GM21526 (cell line): ENCODE measurements around the gene GRK5.

ENCODE experiments used
- ATAC-seq: cut with Tn5 transposase; IDR thresholded peaks from one replicate; pipeline ENCODE4 v1.9.1; 2021; ENCODE audit warnings: moderate library complexity; ENCODE audit not compliant: unreplicated experiment, low FRiP score

The GRK5 gene

DNA sequence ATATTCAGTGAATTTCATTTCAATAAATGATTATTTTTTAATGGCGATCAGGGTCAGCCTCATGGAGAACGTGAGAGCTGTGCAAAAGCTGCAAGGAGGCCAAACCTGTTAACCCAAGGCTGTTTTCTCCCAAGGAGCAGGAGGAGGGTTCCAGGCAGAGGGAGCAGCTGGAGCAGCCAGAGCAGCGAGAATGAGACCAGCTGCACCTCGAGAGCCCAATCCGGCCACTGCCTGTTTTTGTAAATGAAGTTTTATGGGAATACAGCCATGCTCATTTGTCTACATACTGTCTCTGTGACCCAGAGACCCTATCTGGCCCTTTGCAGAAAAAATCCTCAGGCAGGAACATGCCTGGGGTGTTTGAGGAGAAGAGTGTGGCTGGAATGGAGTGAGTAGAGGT lies 104.9 kb downstream of the GRK5 start:
- no peak for ATAC-seq

DNA sequence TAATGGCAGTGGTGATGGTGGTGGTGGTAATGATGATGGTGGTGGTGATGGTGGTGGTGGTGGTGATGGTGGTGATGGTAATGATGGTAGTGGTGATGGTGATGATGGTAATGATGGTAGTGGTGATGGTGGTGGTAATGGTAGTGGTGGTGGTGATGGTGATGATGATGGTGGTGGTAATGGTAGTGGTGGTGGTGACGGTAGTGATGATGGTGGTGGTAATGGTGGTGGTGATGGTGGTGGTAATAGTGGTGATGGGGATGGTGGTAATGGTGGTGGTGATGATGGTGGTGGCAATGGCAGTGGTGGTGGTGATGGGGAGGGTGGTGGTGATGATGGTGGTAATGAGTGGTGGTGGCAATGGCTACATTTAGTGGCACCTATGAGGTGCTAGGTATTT lies 105.7 kb downstream of the GRK5 start:
- ATAC-seq: no peak

DNA sequence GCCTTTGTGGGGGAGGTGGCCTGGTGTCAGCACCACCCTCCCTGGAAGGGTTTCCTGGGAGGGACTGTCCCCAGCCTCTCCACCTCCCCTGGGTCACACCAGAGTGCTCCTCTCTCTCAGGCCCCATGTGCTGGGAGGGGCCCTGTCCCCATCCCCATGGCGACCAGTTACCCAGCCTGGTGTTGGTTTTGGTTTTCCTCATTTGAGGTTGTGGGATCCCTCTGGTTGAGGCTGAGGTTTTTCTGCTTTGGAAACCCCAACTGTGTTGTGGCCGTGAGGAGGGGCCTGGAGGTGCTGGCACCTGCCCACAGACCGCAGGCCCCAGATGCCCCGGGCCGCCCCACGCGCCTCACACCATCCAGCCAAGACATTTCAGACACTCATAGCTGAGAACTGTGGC lies 106.3 kb downstream of the GRK5 start:
- ATAC-seq: peak; percentile 48

DNA sequence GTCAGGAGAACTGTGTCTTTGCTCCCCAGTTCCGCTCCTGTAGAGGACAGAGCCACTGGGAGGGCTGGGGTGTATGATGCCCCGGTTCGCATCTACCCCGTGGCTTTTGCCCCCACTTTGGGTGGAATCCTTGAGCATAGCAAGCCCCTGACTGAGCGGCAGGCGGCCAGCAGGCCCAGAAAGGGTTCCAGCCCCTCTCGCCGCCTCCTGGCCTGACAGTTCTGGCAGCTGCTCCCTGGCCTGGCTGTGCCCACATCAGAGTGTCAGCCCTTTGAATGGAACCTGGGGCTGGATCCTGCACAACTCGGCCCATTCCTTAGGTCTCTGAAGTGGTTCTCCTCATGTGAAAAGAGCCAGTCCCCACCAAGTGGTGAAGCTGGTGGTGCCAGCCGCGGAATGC lies 106.7 kb downstream of the GRK5 start:
- no peak for ATAC-seq

DNA sequence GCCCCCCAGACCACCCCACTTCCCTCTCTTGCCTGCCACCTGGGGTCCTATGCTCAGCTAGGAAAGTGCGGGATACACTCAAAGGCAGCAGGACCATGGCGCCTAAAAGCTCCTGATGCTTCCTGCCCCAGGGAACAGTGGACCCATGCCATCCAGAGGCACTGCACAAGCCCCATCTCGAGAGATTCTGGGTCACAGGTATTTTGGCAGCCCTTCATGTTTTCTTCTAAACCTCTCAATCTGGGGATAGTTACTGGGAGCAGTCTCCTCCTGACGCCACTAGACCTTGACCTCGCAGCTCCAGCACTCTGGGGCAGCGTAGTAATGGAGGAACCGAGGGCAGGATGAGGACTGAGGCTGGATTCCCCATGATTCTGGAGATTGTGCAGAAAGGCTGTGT lies 107.1 kb downstream of the GRK5 start:
- ATAC-seq: no peak

- ATAC-seq: peak; percentile 65
Measured at GRCh38 chr10:119315128-119316001, 108.0 kb downstream of the GRK5 start.

DNA sequence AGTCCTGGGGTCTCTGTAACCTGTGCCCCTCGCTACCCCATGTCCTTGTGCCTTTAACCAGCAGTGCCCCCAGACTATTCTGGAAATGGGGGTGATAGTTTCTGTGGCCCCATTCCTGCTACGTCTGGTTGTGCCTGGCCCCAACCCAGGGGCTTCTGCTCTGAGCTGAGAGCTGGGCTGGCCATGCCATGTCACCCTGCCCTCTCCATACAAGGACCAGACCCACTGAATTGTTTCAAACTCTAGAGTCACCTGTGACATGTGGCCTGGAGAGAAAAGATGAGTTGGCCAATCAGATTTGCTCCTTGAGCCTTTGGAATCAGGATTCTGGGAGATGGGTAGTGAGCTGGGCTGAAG lies 108.6 kb downstream of the GRK5 start:
- no peak for ATAC-seq

DNA sequence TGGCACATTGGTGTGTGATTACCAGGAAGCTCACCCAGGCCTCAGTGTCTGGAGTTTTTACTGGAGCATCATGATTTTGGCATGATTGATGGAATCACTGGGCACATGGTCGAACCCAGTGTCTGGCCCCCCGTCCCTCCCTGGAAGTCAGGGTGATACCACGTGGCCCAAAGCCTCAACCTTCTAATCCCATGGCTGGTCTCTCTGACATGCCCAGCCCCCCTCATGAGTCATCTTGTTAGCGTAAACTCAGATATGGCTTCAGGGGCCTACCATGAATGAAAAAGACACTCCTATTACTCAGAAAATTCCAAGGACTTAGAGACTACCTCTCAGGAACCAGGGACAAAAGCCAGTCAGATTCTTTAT lies 109.3 kb downstream of the GRK5 start:
- ATAC-seq: no peak

GRCh38 chr10:119318411-119319160 lies 111.2 kb downstream of the GRK5 start:
- no peak for ATAC-seq

DNA sequence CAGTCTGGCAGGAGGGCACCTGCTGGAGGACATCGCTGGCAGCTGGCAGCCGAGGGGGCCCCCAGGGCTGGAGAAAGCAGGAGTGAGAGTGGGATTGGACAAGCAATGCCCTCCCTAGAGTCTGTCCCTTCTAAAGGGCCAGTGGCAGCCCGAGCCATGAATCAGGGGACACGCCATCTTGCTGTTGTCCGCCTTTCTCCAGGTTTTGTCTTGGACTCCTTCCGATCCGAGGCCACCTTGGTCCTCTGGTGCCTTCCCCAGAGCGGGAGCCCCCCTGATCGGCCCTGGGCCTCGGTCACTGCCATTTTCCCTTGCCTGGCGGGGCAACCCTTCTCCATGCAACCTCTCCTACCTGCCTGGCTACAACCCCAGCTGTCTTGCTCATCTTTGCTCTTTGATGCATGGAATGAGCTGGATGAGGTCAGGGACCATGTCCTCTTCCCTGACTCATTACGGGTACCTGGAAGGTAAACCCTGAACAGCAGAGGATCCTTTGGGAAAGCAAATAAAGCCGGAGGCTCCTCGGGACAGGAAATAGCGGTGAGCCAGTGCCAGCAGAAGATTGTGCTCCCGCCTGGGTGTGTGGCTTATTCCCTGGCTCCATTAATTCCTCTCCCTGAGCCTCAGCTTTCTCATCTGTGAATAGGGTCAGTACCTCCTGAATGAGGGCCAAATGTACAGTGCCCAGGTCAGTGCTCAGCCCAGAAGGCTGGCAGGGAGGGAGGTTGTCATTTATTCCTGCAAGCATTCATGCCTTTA lies 112.0 kb downstream of the GRK5 start:
- no peak for ATAC-seq

DNA sequence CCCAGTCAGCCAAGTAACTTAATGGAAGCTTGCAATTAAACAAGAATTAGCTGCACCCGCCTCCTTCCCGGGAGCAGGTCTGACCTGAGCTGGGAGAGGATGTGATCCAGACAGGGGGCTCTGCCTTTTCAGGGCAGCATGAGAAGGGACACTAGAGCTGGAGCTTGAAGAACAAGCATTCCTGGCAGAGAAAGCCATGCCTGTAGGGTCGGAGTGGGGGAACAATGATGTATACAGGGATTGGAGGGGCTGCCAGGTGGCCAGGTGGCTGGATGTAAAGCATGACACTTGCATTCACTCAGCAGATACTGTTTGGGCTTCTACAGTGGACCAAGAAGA lies 112.5 kb downstream of the GRK5 start:
- no peak for ATAC-seq

DNA sequence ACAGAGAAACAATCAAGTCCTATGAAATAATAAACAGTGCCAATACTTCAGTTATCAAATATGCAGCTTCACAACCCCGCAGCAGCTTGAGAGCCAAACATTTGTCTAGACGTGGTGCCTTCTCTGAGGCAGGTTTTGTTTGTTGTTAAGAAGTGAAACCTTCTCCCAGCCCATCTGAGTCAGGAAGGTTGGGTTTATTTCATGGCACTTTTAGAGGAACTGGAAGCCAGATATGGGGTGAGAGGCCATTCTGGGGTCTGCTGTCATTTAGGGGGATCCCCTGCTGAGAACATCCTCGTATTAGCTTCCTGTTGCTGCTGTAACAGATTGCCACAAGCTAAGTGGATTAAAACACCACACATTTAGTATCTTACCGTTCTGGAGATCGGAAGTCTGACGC lies 113.6 kb downstream of the GRK5 start:
- ATAC-seq: no peak

GRCh38 chr10:119323085-119324016 lies 116.0 kb downstream of the GRK5 start:
- ATAC-seq: no peak

DNA sequence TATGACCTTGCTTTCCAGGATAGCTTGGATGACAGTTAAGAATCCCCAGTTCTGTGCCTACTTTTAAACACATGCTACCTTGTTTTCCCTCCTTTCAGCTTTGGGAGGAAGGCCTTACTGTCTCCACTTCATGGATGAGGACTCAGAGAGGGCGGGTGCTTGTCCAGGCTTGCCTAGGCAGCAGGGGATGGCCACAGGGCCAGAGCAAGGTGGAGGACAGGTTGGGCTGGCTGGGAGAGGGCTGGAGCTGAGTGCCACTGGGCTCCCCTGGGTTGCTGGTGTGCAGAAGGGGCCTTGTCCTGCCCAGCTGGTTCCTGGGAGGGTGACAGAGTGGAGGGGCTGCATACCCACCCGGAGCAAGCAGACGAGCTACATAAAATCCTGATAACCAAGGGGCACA lies 117.8 kb downstream of the GRK5 start:
- no peak for ATAC-seq

DNA sequence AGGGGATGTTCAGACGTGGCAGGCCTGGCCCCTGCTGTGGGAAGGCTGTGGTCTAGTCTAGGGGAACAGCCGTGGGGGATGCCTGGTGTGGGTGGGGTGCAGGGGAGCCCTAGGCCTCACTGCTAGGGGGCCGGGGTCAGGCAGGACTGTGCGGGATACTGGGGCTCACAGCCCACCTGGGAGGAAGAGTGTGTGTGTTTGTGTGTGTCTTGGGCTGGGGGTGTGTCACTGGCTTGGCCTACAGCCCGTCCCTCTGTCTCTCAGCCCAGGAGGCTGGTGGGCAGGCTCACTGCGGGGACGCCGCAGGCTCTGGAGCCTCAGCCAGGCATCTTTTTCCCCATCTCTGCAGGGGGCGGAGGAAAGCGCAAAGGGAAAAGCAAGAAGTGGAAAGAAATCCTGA lies 118.8 kb downstream of the GRK5 start:
- no peak for ATAC-seq

GRCh38 chr10:119327096-119327745 lies 119.8 kb downstream of the GRK5 start:
- no peak for ATAC-seq

- no peak for ATAC-seq
Measured at GRCh38 chr10:119328223-119328622, 120.9 kb downstream of the GRK5 start.

- no peak for ATAC-seq
Measured at GRCh38 chr10:119330342-119330741, 123.0 kb downstream of the GRK5 start.

DNA sequence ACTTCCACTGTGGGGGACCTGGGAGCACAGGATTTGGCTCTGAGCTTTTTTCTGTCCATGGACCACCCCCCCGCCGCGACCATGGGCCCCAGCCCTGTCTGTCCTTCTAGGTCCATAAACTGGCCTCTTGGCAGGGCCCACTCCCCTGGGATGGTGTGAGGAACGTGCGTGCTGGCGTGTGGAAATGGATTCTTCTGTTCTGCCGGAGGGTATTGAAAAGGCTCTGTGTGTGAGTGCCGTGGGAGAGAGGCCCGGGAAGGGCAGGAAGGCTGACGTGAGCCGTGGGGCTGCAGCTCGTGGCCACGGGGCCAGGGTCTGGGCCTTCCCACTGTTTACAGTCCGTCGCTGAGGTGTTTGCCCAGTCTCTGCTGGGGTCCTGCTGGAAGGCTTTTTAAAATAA lies 123.7 kb downstream of the GRK5 start:
- ATAC-seq: no peak
